GM23338 (cell line): ENCODE measurements around the gene KIT. TPM values are rescaled to one million over a fixed set of nuclear protein-coding genes. Genes with fewer than 3 reads are reported as not detected.

Experiments used
- ATAC-seq: fragments of 200-7000 bp; cut with Tn5 transposase; 3 replicates; pipeline ENCODE4 v1.9.1; 2020
- DNase-seq: peaks from one replicate; pipeline ENCODE4 v3.0.0-alpha.2; 2015; ENCODE audit warnings: low spot score
- H2AFZ ChIP-seq: fragments of 200-600 bp; sonication (generic); 2 replicates; pipeline ENCODE4 v1.8.0; 2016; ENCODE audit warnings: antibody characterized with exemption, mild to moderate bottlenecking, moderate library complexity
- H3F3A ChIP-seq: fragments of 200-600 bp; sonication (generic); replicated peaks from 2 replicates; pipeline ENCODE4 v1.8.0; 2017; ENCODE audit warnings: antibody characterized with exemption, mixed run types, low read depth
- H3K27ac ChIP-seq: fragments of 200-600 bp; sonication (generic); 2 replicates; pipeline ENCODE4 v1.6.1; 2016; ENCODE audit warnings: low read depth
- H3K27me3 ChIP-seq: fragments of 200-600 bp; sonication (generic); 2 replicates; pipeline ENCODE4 v1.8.0; 2016; ENCODE audit warnings: mild to moderate bottlenecking, mixed run types, moderate library complexity; ENCODE audit not compliant: insufficient read depth
- H3K36me3 ChIP-seq: fragments of 200-600 bp; sonication (generic); 2 replicates; pipeline ENCODE4 v1.8.0; 2016; ENCODE audit warnings: mild to moderate bottlenecking; ENCODE audit not compliant: insufficient read depth
- H3K4me1 ChIP-seq: fragments of 200-600 bp; sonication (generic); 2 replicates; pipeline ENCODE4 v1.8.0; 2016; ENCODE audit warnings: mild to moderate bottlenecking, moderate library complexity; ENCODE audit not compliant: insufficient read depth
- H3K4me2 ChIP-seq: fragments of 200-600 bp; sonication (generic); 2 replicates; pipeline ENCODE4 v1.7.1; 2017; ENCODE audit warnings: mixed run types
- H3K4me3 ChIP-seq: fragments of 200-600 bp; sonication (generic); 2 replicates; pipeline ENCODE4 v1.6.1; 2016; ENCODE audit warnings: mixed run types
- H3K79me2 ChIP-seq: fragments of 200-600 bp; sonication (generic); replicated peaks from 2 replicates; pipeline ENCODE4 v1.8.0; 2017; ENCODE audit warnings: mild to moderate bottlenecking; ENCODE audit not compliant: insufficient read depth
- H3K9me2 ChIP-seq: fragments of 200-600 bp; sonication (generic); 2 replicates; pipeline ENCODE4 v1.8.0; 2017; ENCODE audit not compliant: insufficient read depth
- H4K20me1 ChIP-seq: fragments of 200-600 bp; sonication (generic); replicated peaks from 2 replicates; pipeline ENCODE4 v1.8.0; 2017; ENCODE audit warnings: mild to moderate bottlenecking; ENCODE audit not compliant: insufficient read depth
- H3K27ac Mint-ChIP-seq: 2 replicates; pipeline ENCODE4 v1.8.0; 2020; ENCODE audit warnings: inconsistent platforms, mild to moderate bottlenecking, moderate library complexity, mixed read lengths
- H3K27me3 Mint-ChIP-seq: 3 replicates; pipeline ENCODE4 v1.8.0; 2022; ENCODE audit warnings: low read depth, mild to moderate bottlenecking, moderate library complexity, mixed read lengths, inconsistent platforms; ENCODE audit not compliant: insufficient read depth, poor library complexity
- H3K36me3 Mint-ChIP-seq: 3 replicates; pipeline ENCODE4 v1.8.0; 2021; ENCODE audit warnings: low read depth, mild to moderate bottlenecking, inconsistent platforms, moderate library complexity, mixed read lengths
- H3K4me1 Mint-ChIP-seq: 3 replicates; pipeline ENCODE4 v1.8.0; 2020; ENCODE audit warnings: mild to moderate bottlenecking, inconsistent platforms, mixed read lengths
- H3K4me3 Mint-ChIP-seq: 3 replicates; pipeline ENCODE4 v1.8.0; 2021; ENCODE audit warnings: moderate library complexity, mild to moderate bottlenecking, inconsistent platforms, mixed read lengths
- H3K9me3 Mint-ChIP-seq: 3 replicates; pipeline ENCODE4 v1.8.0; 2020; ENCODE audit warnings: moderate library complexity, mild to moderate bottlenecking, inconsistent platforms, mixed read lengths
- CREB1 ChIP-seq: fragments of 250-450 bp; sonication (Bioruptor Pico); IDR thresholded peaks from 2 replicates; pipeline ENCODE4 v1.5.0; 2020; ENCODE audit warnings: low read depth, mild to moderate bottlenecking, moderate library complexity
- CTCF ChIP-seq, 2 experiments: fragments of 200-600 bp in 1 of 2; sonication (generic) in 1 of 2; conservative IDR thresholded peaks; 2 replicates each; pipeline versions ENCODE4 v1.5.1 to v1.6.1; 2016 to 2017; ENCODE audit warnings: antibody characterized with exemption in 2 of 2, low read depth in 2 of 2, mild to moderate bottlenecking in 2 of 2, moderate library complexity in 1 of 2
- EZH2 ChIP-seq: fragments of 200-600 bp; sonication (generic); IDR thresholded peaks from one replicate; pipeline ENCODE4 v1.8.0; 2017; ENCODE audit warnings: antibody characterized with exemption, mild to moderate bottlenecking, low read depth; ENCODE audit not compliant: unreplicated experiment
- EZH2phosphoT487 ChIP-seq: fragments of 200-600 bp; sonication (generic); IDR thresholded peaks from one replicate; pipeline ENCODE4 v1.8.1; 2018; ENCODE audit warnings: antibody characterized with exemption; ENCODE audit not compliant: unreplicated experiment
- JUNB ChIP-seq: IDR thresholded peaks from one replicate; pipeline ENCODE4 v1.6.1; 2016; ENCODE audit warnings: antibody characterized with exemption; ENCODE audit not compliant: unreplicated experiment
- NANOG ChIP-seq: IDR thresholded peaks from 2 replicates; pipeline ENCODE4 v1.6.1; 2016; ENCODE audit warnings: antibody characterized with exemption, borderline replicate concordance
- POLR2AphosphoS5 ChIP-seq: IDR thresholded peaks from 2 replicates; pipeline ENCODE4 v1.6.1; 2016; ENCODE audit warnings: antibody characterized with exemption, low read depth
- REST ChIP-seq: IDR thresholded peaks from one replicate; pipeline ENCODE4 v1.6.1; 2018; ENCODE audit warnings: antibody characterized with exemption; ENCODE audit not compliant: unreplicated experiment
- STAT1 ChIP-seq: IDR thresholded peaks from one replicate; pipeline ENCODE4 v1.6.1; 2016; ENCODE audit warnings: antibody characterized with exemption; ENCODE audit not compliant: unreplicated experiment
- ZNF114 ChIP-seq: fragments of 250-450 bp; sonication (Bioruptor Pico); IDR thresholded peaks from 2 replicates; pipeline ENCODE4 v1.5.0; 2020; ENCODE audit warnings: mild to moderate bottlenecking, moderate library complexity
- ZNF331 ChIP-seq: fragments of 250-450 bp; sonication (Bioruptor Pico); IDR thresholded peaks from 2 replicates; pipeline ENCODE4 v1.5.0; 2020; ENCODE audit warnings: low read depth, mild to moderate bottlenecking, moderate library complexity
- ZNF462 ChIP-seq: fragments of 250-450 bp; sonication (Bioruptor Pico); IDR thresholded peaks from 2 replicates; pipeline ENCODE4 v1.5.0; 2020; ENCODE audit warnings: mild to moderate bottlenecking, moderate library complexity
- polyA plus RNA-seq: library from polyadenylated mRNA; unstranded; fragments of >200 nt; fragmentation: Nextera tagmentation; extraction: Ambion mirVana; gene quantifications from 2 replicates; pipeline ENCODE4 v1.2.1, GENCODE V29; 2016
- total RNA-seq: library from RNA; depleted of rRNA; stranded (reverse); fragments of >200 nt; shearing (Covaris generic); gene quantifications from 2 replicates; pipeline ENCODE4 v1.2.3, GENCODE V29; 2014

KIT gene
- total and polyA plus RNA-seq, 2 experiments from 2014 or later = 9.0 to 28.4 TPM

- TF ChIP-seq REST (no peak), NANOG (no peak), POLR2AphosphoS5 (no peak), CREB1 (CRISPR knock-in tag) (no peak), ZNF331 (CRISPR knock-in tag) (no peak)
These were observed 66.1 kb downstream of the KIT start (continued) for GRCh38 chr4:54723820-54724219.

- H3K27me3 ChIP-seq = no peaks in the 10 kb centered on the region
- Mint-ChIP-seq H3K36me3 (peaks cover 22% of the 10 kb centered on the region), H3K27me3 (no peaks in the 10 kb centered on the region), H3K27ac (peak overlapping the region; percentile 80), H3K4me1 (peaks cover 28% of the 10 kb centered on the region), H3K4me3 (no peak overlapping the region), H3K9me3 (no peaks in the 10 kb centered on the region)
- peaks cover 10% of the 10 kb centered on the region; the same call in 1 of the 2 replicates for H3K4me1 ChIP-seq
- no peaks in the 10 kb centered on the region for H4K20me1 ChIP-seq
- H3K4me3 ChIP-seq = no peak overlapping the region
- 0 out of 2 replicates have a peak, but pooled peaks cover 4% of the 10 kb centered on the region for H3K36me3 ChIP-seq
- peak; percentile 77 for ATAC-seq
- no peaks in the 10 kb centered on the region for H3K9me2 ChIP-seq
- H3F3A ChIP-seq = no peaks in the 10 kb centered on the region
- no peaks in the 10 kb centered on the region for H3K79me2 ChIP-seq
- DNase-seq = peak; percentile 38
- 0 out of 2 replicates have a peak overlapping the region, but pooled peaks have one; percentile 2 for H3K27ac ChIP-seq
- H2AFZ ChIP-seq = no peak overlapping the region
- peak overlapping the region; percentile 4 for H3K4me2 ChIP-seq
- no peak for TF ChIP-seq ZNF462
- no peak for TF ChIP-seq STAT1
- no peak for TF ChIP-seq CTCF (conservative IDR thresholded peaks at IDR 0.05; ENCODE audit: low read depth in 2 of 2)
- TF ChIP-seq EZH2phosphoT487 = no peak
- no peak for TF ChIP-seq POLR2AphosphoS5
- TF ChIP-seq ZNF331 (CRISPR knock-in tag) = no peak
- TF ChIP-seq EZH2 = no peak
- TF ChIP-seq ZNF114 (CRISPR knock-in tag) = no peak
- TF ChIP-seq JUNB = no peak
These were observed 69.2 kb downstream of the KIT start for GRCh38 chr4:54726907-54727306.
